ENCODE measurements around the gene OR2AP1.
"Not testable (repeated sequence)": the region's sequence is repeated elsewhere in the genome, so short reads cannot be mapped to it uniquely, and the experiment has no call there.

OR2AP1 gene

DNA sequence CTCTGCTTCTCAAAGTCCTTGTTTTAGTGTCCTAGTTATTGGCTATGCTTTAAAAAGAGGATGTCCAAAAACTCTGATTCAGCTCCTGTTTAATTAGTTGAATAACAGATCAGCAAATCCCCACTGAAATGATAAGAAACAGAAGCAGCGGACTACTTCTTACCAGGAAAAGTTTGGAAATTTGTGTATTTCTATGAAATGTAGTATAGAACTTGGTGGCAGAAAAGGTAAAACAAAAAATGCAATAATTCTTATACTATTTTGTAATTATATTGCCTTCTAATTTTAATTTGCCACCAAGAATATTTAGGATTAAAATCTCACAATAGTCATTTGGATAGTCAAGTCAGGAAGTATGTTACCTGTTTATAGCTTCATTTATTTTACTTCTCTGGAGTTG, at the start of gene OR2AP1:
TSS of gene OR2AP1 (plus strand) at position 301 of the 400 bp plus-strand sequence. CDS start 1,947 bp downstream, outside the sequence.
- DNase-seq (ENCODE audit: low read depth) = no peak

DNA sequence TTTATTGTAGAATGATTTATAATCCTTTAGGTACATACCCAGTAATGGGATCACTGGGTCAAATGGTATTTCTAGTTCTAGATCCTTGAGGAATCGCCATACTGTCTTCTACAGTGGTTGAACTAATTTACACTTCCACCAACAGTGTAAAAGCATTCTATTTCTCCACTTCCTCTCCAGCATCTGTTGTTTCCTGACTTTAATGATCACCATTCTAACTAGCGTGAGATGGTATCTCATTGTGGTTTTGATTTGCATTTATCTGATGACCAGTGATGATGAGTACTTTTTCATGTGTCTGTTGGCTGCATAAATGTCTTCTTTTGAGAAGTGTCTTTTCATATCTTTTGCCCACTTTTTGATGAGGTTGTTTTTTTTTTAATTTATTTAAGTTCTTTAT, 24.0 kb upstream of the OR2AP1 start:
- DNase-seq (ENCODE audit: low read depth) = not testable (repeated sequence)

DNA sequence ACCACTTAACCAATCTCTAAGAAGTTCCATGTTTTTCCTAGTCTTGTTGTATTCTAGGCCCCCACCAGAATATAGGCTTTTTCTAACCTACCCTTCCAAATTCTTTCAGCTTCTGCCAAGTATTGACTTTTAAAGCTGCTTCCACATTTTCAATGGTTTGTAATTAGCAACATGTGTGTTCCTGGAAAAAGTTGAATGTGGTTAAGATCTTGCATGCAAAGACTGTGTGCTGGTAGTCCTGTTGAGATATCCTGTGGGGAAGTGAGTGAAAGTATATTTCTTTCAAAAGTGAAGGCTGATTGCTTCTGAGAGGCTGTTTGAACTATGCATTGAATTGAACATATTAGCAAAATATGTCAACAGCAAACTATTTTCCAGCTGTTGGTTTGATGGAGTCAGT, 23.5 kb upstream of the OR2AP1 start:
- no peak for DNase-seq (ENCODE audit: low read depth)

DNA sequence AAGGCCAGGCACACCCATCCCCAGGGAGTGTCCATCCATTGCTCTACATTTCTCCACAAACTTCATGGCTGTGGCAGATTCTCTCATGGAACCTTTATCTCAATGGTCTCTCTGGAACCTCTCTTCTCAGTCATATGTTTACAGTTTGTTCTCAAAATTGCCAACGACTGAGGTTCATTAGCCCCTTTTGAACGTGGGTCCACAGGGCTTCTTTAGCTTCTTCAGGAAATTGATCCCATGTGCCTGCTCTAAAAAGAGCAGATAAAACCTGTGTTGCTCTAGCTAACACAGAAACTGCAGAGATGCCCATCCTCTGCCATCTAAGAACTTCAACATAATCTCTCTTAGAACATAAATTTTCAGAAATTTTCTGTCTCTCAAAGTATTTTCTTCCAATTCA, 23.0 kb upstream of the OR2AP1 start, which contains the start of gene OR6C4:
TSS of gene OR6C4 (plus strand) at position 301 of the 400 bp plus-strand sequence. CDS start 1,625 bp downstream, outside the sequence.
- no peak for DNase-seq (ENCODE audit: low read depth)

DNA sequence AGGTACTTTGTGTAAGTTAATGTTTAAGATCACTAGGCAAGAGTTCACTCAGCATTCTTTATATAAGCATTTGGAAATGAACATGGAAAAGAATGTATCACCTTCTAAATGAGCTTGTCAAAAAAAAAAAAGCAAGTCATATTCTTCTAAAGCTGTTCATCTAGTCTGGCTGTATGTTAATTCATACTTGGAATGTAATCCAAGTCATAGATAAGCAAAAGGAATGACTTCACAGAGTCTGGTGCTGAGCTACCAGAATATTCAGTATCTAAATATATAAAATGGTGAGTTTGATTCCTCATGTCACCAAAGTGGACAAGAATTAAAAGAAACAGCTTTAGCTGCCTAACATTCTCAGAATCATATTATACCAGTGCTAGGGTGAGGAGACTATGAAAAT, 18.0 kb upstream of the OR2AP1 start:
- no peak for DNase-seq (ENCODE audit: low read depth)

DNA sequence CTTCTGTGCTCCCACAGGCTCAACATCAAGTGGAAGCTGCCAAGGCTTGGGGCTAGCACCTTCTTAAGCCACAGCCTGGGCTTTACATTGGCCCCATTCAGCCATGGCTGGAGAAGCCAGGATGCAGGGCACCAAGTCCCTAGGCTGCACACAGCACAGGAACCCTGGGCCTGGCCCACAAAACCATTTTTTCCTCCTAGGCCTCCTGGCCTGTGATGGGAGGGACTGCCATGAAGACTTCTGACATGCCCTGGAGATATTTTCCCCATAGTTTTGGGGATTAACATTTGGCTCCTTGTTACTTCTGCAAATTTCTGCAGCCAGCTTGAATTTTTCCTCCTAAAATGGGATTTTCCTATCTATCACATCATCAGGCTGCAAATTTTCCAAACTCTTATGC, 2.2 kb upstream of the OR2AP1 start:
- not testable (repeated sequence) for DNase-seq (ENCODE audit: low read depth)

DNA sequence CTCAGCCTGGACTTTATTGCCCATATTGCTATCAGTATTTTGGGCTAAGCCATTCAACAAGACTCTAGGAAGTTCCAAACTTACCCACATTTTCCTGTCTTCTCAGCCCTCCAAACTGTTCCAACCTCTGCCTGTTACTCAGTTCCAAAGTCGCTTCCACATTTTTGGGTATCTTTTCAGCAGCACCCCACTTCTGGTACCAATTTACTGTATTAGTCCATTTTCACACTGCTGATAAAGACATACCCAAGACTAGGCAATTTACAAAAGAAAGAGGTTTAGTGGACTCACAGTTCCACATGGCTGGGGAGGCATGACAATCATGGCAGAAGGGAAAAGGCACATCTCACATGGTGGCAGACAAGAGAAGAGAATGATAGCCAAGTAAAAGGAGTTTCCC, 1.6 kb upstream of the OR2AP1 start:
- DNase-seq (ENCODE audit: low read depth) = not testable (repeated sequence)

DNA sequence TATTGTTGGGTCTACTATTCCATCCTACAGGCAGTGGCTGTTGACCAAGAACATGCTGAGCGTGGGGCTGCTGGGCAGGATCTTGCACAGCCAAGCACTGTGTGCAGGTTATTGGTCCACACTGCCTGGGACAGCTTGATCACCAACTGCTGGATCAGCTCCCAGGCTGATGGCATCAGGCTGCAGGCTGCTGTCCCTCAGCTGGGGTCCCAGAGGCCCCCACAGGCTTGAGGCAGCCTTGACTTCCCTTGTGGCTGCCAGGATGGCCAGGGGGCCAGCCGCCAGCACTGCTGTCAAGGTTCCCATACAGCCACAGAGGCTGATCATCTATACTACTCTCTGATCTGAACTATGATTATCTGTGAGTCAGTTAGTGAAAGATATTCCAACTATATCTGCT, 9.8 kb downstream of the OR2AP1 start:
- no peak for DNase-seq (ENCODE audit: low read depth)

DNA sequence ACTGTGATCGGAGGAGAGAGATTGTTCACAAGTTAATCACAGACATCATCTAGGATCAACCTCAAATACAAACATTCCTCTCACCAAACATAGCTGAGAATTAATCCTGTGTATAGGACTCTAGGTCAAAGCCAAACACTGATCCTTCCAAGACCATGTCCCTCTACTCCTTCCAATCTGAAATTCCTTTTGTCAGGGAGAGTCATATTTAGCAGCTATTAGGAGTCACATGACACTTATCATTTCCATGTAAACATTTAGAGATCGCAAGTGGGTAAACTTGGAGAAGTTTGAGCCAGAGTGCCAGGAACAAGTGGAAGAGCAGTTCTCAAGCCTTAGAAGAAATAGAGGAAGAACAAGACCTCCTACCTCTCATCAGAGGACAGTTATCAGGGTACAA, 13.5 kb downstream of the OR2AP1 start:
- no peak for DNase-seq (ENCODE audit: low read depth)

DNA sequence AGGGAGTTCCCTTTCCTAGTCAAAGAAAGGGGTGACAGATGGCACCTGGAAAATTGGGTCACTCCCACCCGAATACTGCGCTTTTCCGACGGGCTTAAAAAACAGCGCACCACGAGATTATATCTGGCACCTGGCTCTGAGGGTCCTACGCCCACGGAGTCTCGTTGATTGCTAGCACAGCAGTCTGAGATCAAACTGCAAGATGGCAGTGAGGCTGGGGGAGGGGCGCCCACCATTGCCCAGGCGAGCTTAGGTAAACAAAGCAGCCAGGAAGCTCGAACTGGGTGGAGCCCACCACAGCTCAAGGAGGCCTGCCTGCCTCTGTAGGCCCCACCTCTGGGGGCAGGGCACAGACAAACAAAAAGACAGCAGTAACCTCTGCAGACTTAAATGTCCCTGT, 17.9 kb downstream of the OR2AP1 start:
- DNase-seq (ENCODE audit: low read depth) = not testable (repeated sequence)

DNA sequence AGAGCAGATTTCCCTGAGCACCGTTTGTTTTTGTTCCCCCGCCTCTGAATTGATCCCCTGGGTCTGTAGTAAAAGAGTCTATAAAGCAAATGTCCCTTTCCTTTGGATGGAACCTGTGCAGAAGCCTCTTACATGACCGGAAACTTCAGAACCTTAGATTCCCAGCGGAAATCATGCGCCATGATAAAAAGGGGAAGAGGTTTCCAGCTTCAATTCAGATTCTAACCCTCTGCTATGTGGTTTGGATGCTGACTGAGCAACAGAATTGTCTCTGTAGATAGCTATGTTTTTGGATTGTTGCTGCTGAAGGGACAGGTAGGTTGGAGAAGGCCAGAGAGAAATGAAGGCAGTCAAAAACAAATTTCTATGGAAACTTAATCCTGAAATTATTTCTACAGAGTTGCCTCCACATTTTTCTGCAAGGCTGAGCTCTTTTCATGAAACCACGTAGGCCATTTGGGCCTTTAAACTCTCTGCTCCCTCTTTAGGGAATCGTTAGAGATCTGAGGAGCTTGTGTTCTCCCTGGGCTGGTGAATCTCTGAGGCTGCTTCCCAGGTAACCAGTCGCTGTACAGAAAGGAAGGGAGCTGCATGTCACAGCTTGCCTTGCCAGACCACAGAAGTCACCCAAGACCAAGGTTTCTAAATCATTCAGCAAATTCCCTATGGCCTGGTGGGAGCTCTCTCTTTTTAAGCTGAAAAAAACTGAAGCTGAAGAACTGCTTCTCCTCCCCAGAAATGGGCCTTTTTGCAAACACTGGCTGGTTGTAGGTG, 35.7 kb downstream of the OR2AP1 start:
- DNase-seq (ENCODE audit: low read depth) = no peak

DNA sequence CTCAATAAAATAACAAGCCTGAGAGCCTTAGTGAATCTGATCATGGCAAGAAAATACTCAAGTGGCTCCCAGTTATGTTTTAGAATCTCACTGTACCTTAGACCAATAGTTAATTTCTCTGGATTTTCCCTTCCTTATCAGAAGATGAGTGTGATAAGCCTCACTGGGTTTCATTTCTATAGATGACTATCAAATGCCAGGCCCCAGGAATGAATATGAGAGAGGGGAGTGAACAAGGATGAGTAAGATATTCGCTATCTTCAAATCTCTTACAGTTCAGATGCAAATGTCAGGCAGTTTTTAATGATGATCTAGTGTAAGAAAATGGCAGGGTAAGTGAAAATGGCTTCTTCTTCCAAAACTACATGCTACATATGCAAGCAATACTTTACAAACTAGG, 38.3 kb downstream of the OR2AP1 start:
- no peak for DNase-seq (ENCODE audit: low read depth)

DNA sequence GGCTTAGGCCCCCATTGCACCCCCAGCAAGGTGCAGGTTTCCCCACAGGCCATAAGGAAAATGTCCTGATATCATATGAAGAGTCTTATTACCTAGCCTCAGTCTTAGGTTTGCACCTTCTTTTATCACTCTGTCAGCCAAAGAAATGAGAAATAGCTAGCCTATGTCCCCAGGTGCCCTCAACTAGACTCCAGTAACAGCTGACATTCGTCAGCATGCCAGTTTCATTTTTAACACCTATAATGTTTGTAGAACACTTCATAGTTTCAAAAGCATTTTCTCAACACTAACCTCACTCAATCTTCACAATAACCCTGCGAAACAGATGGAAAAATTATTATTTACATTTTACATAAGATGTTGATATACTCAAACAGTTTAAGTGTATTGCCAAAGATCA, 40.4 kb downstream of the OR2AP1 start:
- no peak for DNase-seq (ENCODE audit: low read depth)

DNA sequence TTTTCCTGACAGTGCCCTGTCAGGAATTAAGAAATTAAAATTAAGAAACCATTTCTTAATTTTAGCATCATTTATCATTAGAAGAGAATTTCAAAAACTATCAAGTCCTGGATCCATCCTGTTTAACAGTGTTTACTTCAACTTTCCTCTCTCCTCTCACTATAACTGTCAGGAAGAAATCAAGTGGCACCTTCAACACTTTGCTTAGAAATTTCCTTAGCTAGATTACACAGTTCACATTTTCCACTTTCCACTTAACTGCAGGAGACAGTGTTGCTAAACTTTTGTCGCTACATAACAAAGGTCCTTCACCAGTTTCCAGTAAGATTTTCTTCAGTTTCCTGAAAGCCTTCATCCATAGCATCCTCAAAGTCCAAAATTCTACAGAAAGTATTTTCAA, 42.5 kb downstream of the OR2AP1 start:
- no peak for DNase-seq (ENCODE audit: low read depth)

DNA sequence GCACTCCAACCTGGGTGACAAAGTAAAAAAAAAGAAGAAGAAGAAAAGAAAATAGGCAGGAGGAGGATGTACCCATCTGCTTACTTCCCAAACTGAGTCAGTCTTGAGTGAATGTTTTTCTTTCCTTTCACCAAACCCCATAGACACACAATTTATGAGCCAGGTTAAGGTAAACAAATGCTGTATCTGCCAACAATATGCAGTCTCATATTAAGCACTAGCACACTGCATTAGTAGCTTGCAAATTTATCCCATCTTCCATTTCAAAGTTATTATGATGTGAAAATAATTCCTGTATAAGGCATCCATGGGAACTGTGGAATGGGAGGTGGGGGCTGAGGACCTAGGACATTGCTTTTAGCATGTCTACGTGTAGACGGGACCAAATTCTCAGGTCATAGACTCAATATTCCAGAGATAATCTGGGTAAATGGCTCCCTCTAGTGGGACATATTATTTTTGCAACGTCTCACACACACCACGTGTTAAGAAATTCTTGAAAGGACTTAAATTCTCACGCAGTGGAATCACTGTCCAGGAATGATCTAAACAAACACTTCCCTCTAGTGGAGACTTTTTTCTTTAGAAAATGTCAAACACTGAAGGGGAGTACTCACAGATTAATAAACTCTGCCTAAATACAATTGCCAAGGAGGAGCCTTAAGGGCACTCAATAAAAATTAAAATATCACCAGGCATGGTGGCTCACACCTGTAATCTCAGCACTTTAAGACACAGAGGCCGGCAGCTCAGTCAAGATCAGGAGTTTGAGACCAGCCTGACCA, 47.3 kb downstream of the OR2AP1 start:
- DNase-seq (ENCODE audit: low read depth) = peak; percentile 33

DNA sequence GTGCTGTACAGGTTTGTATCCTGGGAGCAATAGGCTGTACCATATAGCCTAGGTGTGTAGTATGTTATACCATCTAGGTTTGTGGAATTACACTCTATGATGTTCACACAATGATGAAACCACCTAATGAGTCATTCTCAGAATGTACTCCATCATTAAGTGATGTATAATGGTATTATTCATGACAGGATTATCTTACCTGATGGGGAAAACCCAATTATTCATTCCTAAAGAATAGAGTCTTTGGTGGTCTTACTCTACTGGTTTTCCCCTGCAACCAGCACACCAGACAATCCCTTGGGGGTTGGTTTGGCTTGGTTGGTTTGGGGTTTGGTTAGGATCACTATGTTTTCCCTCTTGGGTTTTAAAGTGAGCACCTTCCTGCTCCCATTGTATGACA, 51.8 kb downstream of the OR2AP1 start:
- DNase-seq (ENCODE audit: low read depth) = no peak

Data from stimulated activated CD4-positive, alpha-beta T cell treated with anti-CD3 and anti-CD28 coated beads, Interleukin-2, amount 100 ng/mL, for 4 hours (primary cell).